Choroid plexus epithelial cell (primary cell): ENCODE results near the gene CFDP1.

ENCODE experiments used
- DNase-seq: peaks from one replicate; pipeline ENCODE4 v3.0.0-alpha.2; 2010; ENCODE audit warnings: low read depth
- H3K4me3 ChIP-seq: 2 replicates; pipeline ENCODE4 v1.5.1; 2011; ENCODE audit warnings: low read depth, mild to moderate bottlenecking, control low read depth, low read length, moderate library complexity
- CTCF ChIP-seq: conservative IDR thresholded peaks from 2 replicates; pipeline ENCODE4 v1.5.1; 2011; ENCODE audit warnings: low read depth, mild to moderate bottlenecking, control low read depth, inconsistent platforms, low read length, moderate library complexity

CFDP1 gene

DNA sequence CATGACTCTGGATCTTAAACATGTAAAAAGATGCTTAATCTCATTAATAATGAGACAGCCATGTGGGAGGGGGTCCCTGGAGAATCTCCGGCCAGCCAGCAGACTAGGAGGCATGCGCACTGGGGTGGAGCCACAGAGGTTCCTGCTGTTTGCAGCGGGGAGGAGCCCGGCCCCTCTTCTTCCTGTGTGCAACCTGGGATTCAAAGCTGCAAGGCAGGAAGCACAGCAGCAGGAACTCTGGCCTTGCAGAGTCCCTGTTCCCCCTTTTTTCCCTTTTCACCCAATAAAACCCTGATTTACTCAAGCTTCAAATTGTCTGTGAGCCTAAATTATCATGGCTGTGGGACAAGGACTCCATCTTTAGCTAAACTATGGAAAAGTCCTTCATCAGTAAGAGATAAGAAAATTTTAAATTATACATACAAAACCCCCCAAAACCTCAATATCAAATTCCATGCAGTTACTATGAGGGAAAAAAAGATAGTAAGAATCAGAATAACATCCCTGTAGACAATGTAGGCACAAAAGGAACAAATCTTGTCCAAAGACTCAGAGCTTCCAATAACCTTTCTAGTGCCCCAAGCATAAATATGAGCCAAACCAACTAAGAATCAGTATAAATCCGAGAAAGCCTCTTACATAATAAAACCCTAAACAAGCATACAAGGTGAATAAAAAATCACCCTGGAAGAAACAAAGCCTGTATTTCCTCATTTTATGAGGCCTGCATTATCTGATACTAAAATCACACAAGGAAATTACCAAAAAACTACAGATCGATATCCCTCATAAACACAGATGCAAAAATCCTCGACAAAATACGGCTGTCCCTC lies 12.1 kb downstream of the CFDP1 start:
- H3K4me3 ChIP-seq, result peak overlapping the region; percentile 35
- DNase-seq, result peak; percentile 81
- TF ChIP-seq CTCF, result no peak

- H3K4me3 ChIP-seq, result no peak overlapping the region
- DNase-seq, result no peak
- no peak for TF ChIP-seq CTCF
Observed at GRCh38 chr16:75416904-75417565, 16.3 kb downstream of the CFDP1 start.

DNA sequence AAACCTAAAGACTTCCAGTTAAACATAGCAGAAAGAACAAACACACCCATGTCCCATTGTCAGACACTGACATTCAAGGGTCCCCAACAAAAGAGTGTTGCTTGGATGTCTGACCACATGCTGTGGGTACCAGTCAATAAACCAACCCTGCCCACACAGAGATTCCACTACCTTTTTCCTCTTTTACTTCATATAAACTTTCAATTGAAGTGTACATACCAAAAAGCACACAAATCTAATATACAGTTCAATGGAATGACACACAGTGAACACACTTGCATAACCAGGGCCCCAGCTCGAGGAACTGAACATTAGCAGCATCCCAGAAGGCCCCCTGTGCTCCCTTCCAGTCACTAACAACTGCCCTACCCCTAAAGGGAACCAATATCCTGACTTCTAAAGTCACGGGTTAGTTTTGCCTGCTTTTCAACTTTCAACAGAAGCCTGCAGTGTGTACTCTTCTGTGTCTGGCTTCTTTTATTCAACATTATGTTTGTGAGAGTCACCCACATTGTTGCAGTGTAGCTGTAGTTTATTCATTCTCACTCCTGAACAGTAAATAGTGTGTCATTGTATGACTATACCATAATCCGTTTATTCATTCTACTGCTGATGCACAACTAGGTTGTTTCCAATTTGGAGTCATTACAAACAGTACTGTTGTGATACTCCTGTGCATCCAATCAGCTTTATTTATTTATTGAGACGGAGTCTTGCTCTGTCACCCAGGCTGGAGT lies 18.0 kb downstream of the CFDP1 start:
- no peak for TF ChIP-seq CTCF
- no peak for DNase-seq
- H3K4me3 ChIP-seq, result no peak overlapping the region

DNA sequence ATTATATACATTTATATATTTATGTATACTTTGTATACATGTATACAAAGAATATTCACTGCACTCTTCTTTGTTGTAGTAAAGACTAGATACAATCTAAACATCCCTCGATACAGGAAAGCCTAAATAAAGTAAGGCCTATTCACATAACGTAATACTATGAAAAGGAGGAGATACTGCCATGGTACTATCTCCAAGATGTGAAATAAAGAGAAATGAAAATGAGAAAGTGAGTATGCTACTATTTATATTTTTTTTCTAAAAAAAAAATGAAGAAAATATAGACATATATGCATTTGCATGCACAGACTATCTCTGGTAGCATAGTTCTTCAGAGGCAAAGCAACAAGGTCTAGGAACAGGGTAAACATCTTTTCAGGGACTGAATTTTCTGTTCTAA lies 19.4 kb downstream of the CFDP1 start:
- no peak for TF ChIP-seq CTCF
- no peak for DNase-seq
- no peak overlapping the region for H3K4me3 ChIP-seq

- no peak for DNase-seq
- H3K4me3 ChIP-seq, result no peak overlapping the region
- TF ChIP-seq CTCF, result no peak
Observed at GRCh38 chr16:75406943-75407342, 26.4 kb downstream of the CFDP1 start.

GRCh38 chr16:75402821-75403475 lies 30.4 kb downstream of the CFDP1 start:
- H3K4me3 ChIP-seq, result no peak overlapping the region
- DNase-seq, result peak; percentile 81
- peak; percentile 65 for TF ChIP-seq CTCF
